Gastrocnemius medialis (tissue), 4 donors: ENCODE results near the gene DUSP16.

Source experiments
- POLR2A ChIP-seq, 2 donors: fragments of 450-650 bp; IDR thresholded peaks; one replicate each; pipeline ENCODE4 v1.6.1; 2017; ENCODE audit warnings: antibody characterized with exemption in 2 of 2, mild to moderate bottlenecking in 2 of 2, moderate library complexity in 2 of 2
- TF ChIP-seq, protein P1 (sequence below), 5 experiments: fragments of 450-650 bp in 3 of 5; fragments of 200-600 bp in 2 of 5; sonication (generic) in 2 of 5; IDR thresholded peaks in 4 of 5; conservative IDR thresholded peaks in 1 of 5; 1 replicate in 4 of 5; 2 replicates in 1 of 5; pipeline ENCODE4 v1.5.1; 2016 to 2019; ENCODE audit warnings: antibody characterized with exemption in 5 of 5, mild to moderate bottlenecking in 3 of 5, moderate library complexity in 3 of 5

DNA sequence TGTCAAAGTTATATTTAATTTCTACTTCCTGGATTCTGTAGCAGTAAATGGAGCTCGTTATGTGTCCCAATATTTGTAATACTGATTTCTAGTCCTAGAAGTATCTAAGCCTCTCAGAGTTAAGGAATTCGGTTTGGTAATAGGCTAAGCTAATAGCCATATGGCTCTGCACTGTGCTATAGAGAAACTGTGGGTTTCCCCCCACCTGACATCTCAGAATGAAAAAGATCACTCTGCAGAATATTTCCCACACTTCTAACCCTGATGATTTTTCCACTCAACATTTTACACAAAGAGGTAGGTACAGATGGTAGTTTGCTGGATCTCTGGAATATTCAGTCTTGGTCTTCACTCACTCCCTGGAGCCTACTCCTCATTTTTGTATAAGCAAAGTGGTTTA, 134.6 kb downstream of the DUSP16 start:
- TF ChIP-seq, protein P1, sequence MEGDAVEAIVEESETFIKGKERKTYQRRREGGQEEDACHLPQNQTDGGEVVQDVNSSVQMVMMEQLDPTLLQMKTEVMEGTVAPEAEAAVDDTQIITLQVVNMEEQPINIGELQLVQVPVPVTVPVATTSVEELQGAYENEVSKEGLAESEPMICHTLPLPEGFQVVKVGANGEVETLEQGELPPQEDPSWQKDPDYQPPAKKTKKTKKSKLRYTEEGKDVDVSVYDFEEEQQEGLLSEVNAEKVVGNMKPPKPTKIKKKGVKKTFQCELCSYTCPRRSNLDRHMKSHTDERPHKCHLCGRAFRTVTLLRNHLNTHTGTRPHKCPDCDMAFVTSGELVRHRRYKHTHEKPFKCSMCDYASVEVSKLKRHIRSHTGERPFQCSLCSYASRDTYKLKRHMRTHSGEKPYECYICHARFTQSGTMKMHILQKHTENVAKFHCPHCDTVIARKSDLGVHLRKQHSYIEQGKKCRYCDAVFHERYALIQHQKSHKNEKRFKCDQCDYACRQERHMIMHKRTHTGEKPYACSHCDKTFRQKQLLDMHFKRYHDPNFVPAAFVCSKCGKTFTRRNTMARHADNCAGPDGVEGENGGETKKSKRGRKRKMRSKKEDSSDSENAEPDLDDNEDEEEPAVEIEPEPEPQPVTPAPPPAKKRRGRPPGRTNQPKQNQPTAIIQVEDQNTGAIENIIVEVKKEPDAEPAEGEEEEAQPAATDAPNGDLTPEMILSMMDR (IDR thresholded peaks at IDR 0.05 in 4 of 5, conservative IDR thresholded peaks at IDR 0.05 in 1 of 5), result no peak
- TF ChIP-seq POLR2A (IDR thresholded peaks at IDR 0.05), result no peak
